Suppressor macrophage treated with lipopolysaccharide for 1 hour (primary cell): ENCODE data around the gene OSTM1.

Source experiments
- DNase-seq, 3 donors: peaks; one replicate each; pipeline ENCODE4 v3.0.0-alpha.2; 2020 to 2022

Gene OSTM1, protein sequence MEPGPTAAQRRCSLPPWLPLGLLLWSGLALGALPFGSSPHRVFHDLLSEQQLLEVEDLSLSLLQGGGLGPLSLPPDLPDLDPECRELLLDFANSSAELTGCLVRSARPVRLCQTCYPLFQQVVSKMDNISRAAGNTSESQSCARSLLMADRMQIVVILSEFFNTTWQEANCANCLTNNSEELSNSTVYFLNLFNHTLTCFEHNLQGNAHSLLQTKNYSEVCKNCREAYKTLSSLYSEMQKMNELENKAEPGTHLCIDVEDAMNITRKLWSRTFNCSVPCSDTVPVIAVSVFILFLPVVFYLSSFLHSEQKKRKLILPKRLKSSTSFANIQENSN

GRCh38 chr6:108074359-108075144, at the start of gene OSTM1:
Gene OSTM1, minus strand, starts transcription at chr6:108074741. Its CDS starts 90 bp downstream, at chr6:108074651.
- peak; percentile 91 to 97 (median 96) for DNase-seq

DNA sequence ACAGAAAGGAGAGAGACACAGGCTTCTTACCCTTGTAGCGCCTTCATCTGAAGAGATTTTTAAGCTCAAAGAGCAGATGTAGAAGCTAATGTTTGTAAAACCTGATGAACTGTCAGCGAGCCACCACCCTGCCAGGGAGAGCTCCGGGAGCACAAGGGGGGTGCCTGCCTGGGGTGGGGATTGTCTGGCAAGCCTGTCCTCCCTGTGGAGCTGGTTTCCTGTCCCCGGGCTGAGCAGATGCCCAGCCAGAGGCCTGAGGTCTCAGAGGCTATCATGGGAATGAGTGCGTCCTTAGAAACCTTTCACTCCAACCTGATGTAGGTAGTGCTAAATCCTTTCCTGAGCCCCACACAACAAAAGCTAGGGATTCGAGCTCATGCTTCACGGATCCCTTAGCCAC, 49.4 kb upstream of the OSTM1 start:
- no peak for DNase-seq

DNA sequence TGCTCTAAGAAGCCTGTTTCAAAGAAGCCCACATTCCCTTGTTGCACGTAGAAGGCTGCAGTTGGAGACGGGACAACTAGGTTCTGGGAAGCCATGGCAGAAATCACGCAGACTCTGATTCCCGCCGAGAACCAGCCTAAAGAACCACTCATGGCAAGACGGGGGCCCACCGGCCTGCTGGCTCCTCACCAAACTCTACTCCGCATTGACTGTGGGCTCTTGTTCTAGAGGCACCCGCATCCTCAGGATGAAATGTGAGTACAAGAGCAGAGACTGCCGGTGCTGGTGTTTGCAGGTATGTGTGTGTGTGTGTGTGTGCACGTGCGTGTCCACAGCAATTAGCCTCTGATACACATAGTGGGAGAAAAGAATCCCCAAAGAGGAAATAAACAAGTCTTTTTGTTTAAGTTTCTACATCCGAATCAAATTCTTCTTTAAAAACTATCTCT, 49.0 kb upstream of the OSTM1 start:
- DNase-seq: no peak

GRCh38 chr6:108121612-108122011, 47.1 kb upstream of the OSTM1 start:
- no peak for DNase-seq

GRCh38 chr6:108120311-108120710, 45.8 kb upstream of the OSTM1 start:
- DNase-seq: no peak

GRCh38 chr6:108119769-108120141, 45.2 kb upstream of the OSTM1 start:
- DNase-seq: no peak

GRCh38 chr6:108118810-108119768, 44.5 kb upstream of the OSTM1 start:
- peak in 2 of 3 donors; percentile 24 to 30 for DNase-seq

GRCh38 chr6:108118359-108118724, 43.8 kb upstream of the OSTM1 start:
- DNase-seq: no peak

DNA sequence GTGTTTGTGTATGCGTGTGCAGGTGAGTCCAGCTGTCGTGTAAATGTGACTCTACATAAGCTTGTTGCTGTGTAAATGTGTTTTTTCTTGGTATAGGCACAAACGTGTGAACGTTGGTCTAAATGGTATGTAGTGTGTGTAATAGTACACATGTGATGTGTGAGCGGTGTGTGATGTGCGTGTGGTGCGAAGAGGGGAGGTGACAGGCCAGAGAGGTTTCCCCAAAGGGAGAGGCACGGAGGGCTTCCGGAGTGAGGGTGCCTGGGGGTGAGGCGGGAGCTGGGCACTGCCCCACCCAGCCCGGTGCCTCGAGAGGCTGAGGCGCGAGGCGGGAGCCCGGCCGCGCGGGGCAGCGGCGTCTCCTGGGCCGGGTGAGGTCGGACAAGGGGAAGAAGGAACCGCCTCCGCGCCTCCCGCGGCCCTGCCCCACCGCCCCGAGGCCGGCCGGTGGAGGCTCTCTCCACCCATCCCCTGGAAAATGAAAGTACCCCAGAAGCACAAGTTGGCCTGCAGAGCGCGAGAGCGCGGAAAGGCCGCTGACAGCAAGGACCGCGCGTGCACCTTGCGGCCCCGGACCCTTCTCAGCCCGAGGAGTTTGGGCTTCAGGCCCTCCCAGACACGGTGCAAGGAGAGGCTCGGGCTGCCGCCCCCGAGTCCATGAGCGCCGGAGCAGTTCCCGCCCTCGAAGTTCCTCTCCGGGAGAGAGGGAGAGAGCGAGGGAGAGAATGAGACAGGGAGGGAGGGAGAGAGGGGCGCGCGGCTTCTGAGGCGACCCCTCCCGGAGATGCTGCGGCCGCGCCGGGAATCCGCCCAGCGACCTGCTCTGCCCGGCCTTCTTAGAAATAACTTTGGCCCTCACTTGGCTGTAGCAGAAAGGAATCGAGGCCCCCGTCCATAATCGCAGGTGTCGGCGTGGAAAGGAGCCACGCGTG, 43.2 kb upstream of the OSTM1 start:
- peak; percentile 69 to 89 (median 72) for DNase-seq

- DNase-seq: peak in 1 of 3 donors; percentile 21
These were observed 42.2 kb upstream of the OSTM1 start for GRCh38 chr6:108116546-108117426.

DNA sequence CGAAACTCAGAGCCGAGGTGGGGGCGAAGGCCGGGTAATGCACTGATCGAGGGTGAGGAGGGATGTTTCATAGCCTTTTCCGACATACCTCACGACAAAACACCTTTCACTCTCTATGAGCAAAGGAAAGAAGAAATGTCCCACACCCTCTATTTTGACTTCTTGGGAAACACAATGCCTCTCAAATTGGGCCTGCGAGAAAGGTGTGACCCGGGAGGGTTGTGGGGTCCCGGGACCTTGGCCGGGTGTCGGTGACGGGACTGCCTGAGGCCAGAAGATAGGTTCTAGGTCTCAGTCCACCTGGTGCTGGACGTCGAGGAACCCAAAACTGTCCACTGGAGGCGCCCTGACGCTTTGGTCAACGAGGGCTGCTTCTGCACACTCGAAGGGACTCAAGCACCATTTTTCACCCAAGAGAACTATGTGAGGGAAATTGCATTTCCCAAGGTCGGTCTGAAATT, 41.1 kb upstream of the OSTM1 start:
- peak in 2 of 3 donors; percentile 36 to 51 for DNase-seq

DNA sequence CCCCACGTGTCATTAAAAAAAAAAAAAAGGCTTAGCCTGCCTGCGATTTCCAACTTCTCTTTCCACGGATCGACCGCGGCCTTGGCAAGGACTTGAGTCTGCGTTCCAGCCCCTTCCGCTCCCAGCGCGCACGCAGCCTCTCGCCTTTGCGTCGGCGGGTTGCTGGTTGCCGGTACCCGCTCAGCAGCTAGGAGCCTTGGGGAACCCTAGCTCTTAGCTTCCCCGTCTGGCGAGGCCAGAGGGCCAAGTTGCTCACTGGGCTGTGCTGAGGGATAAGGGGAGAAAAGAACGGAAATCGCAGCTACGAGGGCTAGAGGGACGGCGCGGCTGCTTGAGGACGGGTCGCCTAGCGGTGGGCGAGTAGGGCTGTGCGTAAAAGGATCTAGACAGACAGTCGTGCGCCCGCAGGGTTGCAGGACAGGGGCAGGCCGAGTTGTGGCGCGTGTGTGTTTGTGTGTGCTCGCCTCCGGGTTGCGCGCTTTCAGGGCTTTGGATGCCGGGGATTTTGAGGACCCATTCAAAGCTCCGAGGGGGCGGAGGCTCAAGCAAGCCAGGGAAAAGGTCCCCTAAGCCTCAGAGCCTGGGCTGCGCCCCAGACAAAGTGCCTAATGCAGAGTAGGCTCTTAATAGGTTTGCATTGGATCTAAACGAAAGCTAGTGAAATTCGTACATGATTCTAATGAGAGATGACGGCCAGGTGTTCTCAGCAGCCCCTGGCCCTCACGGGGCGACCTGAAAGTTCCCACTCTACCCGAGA, 40.5 kb upstream of the OSTM1 start:
- peak; percentile 87 to 93 (median 91) for DNase-seq

- peak; percentile 64 to 68 (median 66) for DNase-seq
These were observed 39.3 kb upstream of the OSTM1 start for GRCh38 chr6:108113557-108114519.

DNA sequence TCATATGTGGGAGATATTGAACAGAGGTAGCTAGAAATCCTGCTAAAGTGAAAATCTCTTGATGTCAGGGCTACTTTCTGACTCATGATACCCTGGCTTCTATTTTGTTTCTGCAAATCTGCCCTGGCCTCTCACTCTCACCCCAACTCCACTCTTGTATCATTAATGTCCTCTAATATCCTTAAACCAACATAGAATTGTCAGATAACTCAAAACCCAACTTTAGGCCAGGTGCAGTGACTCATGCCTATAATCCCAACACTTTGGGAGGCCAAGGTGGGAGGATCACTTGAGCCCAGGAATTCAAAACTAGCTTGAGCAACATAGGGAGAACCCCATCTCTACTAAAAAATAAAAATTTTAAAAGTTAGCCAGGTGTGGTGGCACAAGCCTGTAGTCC, 33.8 kb upstream of the OSTM1 start:
- peak in 1 of 3 donors; percentile 8 for DNase-seq

DNA sequence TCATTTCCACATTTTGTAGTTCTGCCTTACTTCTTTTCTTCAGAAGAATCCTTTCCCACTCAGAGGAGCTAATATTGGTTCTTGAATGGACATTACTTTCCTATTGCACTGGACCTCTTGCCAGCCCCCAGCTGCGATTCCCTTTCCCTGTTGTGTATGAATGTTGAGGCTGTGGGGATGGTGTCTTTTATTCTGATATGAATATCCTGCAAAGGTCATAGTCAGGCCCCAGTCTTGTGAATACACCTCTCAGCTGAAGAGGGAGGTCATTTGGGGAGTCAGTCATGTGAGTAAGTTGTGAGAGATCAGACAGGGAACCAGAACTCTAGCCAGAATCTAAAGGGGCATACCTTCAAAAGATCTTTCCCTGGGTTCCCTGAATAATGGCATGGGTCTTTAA, 32.6 kb upstream of the OSTM1 start:
- peak in 1 of 3 donors; percentile 12 for DNase-seq

GRCh38 chr6:108106694-108107093, 32.2 kb upstream of the OSTM1 start:
- peak in 1 of 3 donors; percentile 5 for DNase-seq

- peak in 1 of 3 donors; percentile 13 for DNase-seq
These were observed 31.7 kb upstream of the OSTM1 start for GRCh38 chr6:108106261-108106660.

GRCh38 chr6:108105571-108105970, 31.0 kb upstream of the OSTM1 start:
- DNase-seq: no peak
